Panc1 (cell line): ENCODE results near the gene FUS. TPM values are rescaled to one million over a fixed set of nuclear protein-coding genes. Genes with fewer than 3 reads are reported as not detected.
"Not testable (repeated sequence)": the region's sequence is repeated elsewhere in the genome, so short reads cannot be mapped to it uniquely, and the experiment has no call there.

ENCODE experiments used
- ATAC-seq: fragments of 200-7000 bp; cut with Tn5 transposase; 2 replicates; pipeline ENCODE4 v1.9.1; 2020; ENCODE audit warnings: mild to moderate bottlenecking, moderate library complexity
- BruUV-seq: library from RNA; stranded (reverse); fragments of 400-500 nt; replicated peaks from 2 replicates; lab custom pipeline; 2021; lab: Mats Ljungman, UMichigan
- CTCF ChIA-PET: fragments of 300-600 bp; sonication (Branson Sonifier 250); formaldehyde crosslinking; loops from one replicate; lab custom pipeline; 2022; ENCODE audit warnings: antibody characterized with exemption; lab: Charles Lee
- POLR2A ChIA-PET: fragments of 300-600 bp; sonication (Branson Sonifier 250); formaldehyde crosslinking; loops from one replicate; lab custom pipeline; 2022; ENCODE audit warnings: antibody characterized with exemption; lab: Charles Lee
- DNase-seq: peaks from one replicate; pipeline ENCODE4 v3.0.0-alpha.2; 2010; ENCODE audit warnings: low read depth, low spot score
- H3K27ac ChIP-seq: 2 replicates; pipeline ENCODE4 v1.5.1; 2011; ENCODE audit warnings: mild to moderate bottlenecking, low read length, inconsistent platforms
- H3K27me3 ChIP-seq: fragments of 200-500 bp; sonication (Bioruptor generic); 2 replicates; pipeline ENCODE4 v1.6.0; 2014; ENCODE audit warnings: low read length, inconsistent platforms; ENCODE audit not compliant: control insufficient read depth, insufficient read depth
- H3K36me3 ChIP-seq: fragments of 200-500 bp; sonication (Bioruptor generic); 2 replicates; pipeline ENCODE4 v1.5.1; 2014; ENCODE audit warnings: inconsistent platforms, mild to moderate bottlenecking, low read length, moderate library complexity; ENCODE audit not compliant: control insufficient read depth, insufficient read depth
- H3K4me1 ChIP-seq: 2 replicates; pipeline ENCODE4 v1.5.1; 2011; ENCODE audit warnings: inconsistent platforms, mild to moderate bottlenecking, low read length, moderate library complexity; ENCODE audit not compliant: control insufficient read depth, insufficient read depth
- H3K4me3 ChIP-seq, 2 experiments: 2 replicates each; pipeline ENCODE4 v1.5.1; 2011 to 2012; ENCODE audit warnings: low read depth in 2 of 2, low read length in 2 of 2, mild to moderate bottlenecking in 2 of 2, inconsistent platforms in 1 of 2, moderate library complexity in 1 of 2
- H3K9me3 ChIP-seq: fragments of 200-500 bp; sonication (Bioruptor generic); 2 replicates; pipeline ENCODE4 v1.5.1; 2014; ENCODE audit warnings: low read depth, mild to moderate bottlenecking, inconsistent platforms, low read length, moderate library complexity; ENCODE audit not compliant: control insufficient read depth, insufficient read depth
- POLR2AphosphoS5 ChIP-seq: IDR thresholded peaks from 2 replicates; pipeline ENCODE4 v1.6.1; 2012; ENCODE audit warnings: mild to moderate bottlenecking, low read depth, low read length, moderate library complexity
- SIN3A ChIP-seq: IDR thresholded peaks from 2 replicates; pipeline ENCODE4 v1.6.1; 2012; ENCODE audit warnings: low read depth, mild to moderate bottlenecking, low read length, moderate library complexity, borderline replicate concordance; ENCODE audit not compliant: insufficient read depth
- TCF7L2 ChIP-seq: IDR thresholded peaks from 2 replicates; pipeline ENCODE4 v1.6.1; 2011; ENCODE audit warnings: mild to moderate bottlenecking, low read depth, low read length, inconsistent platforms
- in situ Hi-C: cut with HindIII; loops from 2 replicates; pipeline ENCODE4 v1.10.0; 2016; ENCODE audit warnings: low sequenced_read_pairs, low pct_unique_long_range_greater_than_20kb
- intact Hi-C: fragments of 100-400 bp; cut with micrococcal nuclease; formaldehyde crosslinking; loops from one replicate; pipeline ENCODE4 v1.10.0; 2022; ENCODE audit not compliant: unreplicated experiment
- total RNA-seq: library from RNA; stranded (reverse); gene quantifications from one replicate; pipeline ENCODE4 v1.2.1, GENCODE V29; 2021; ENCODE audit not compliant: unreplicated experiment
- TF ChIP-seq, protein P1 (sequence below): fragments of 450-650 bp; IDR thresholded peaks from 2 replicates; pipeline ENCODE4 v1.5.1; 2017; ENCODE audit warnings: mild to moderate bottlenecking
- TF ChIP-seq, protein P2 (sequence below), 2 experiments: IDR thresholded peaks; 2 replicates each; pipeline ENCODE4 v1.6.1; 2011 to 2012; ENCODE audit warnings: low read depth in 2 of 2, control low read depth in 1 of 2, low read length in 1 of 2, mild to moderate bottlenecking in 1 of 2, moderate library complexity in 1 of 2; ENCODE audit not compliant: insufficient read depth in 1 of 2

FUS gene
- total RNA-seq, 1 experiment from 2014 or later, result 441 TPM

DNA sequence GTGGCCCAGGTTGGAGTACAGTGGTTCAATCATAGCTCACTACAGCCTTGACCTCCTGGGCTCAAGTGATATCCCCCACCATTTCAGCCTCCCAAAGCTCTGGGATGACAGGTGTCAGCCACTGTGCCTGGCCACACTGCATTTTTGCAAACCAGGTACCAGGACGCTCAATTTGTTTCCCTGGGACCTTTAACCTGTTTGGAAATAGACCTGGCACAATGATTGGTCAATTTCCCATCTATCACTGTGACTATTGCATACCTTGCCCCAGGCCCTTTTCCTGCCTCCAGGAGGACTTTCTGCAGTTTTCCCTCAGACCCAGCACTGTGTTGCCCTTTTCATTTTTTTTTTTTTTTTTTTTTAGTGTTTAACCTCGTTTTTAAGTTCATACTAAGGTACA lies 11.1 kb upstream of the FUS start:
- no peak for DNase-seq
- BruUV-seq, result no TSS peak

DNA sequence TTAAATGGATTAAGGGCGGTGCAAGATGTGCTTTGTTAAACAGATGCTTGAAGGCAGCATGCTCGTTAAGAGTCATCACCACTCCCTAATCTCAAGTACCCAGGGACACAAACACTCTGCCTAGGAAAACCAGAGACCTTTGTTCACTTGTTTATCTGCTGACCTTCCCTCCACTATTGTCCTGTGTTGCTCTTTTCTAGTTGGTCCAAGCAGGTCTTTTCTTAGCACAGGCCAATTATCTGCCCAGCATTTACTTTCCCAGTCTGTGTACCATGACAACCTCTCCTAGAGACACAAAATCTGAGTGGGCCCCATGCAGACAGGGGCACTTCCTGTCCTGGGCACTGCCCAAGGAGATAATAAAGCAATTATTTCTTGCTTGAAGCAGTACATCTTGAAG lies 9.9 kb upstream of the FUS start:
- CTCF ChIA-PET, H3K4me3 ChIP-seq, H3K36me3 ChIP-seq, in situ Hi-C loops, H3K27me3 ChIP-seq, H3K9me3 ChIP-seq, H3K27ac ChIP-seq, intact Hi-C loops, BruUV-seq, H3K4me1 ChIP-seq, POLR2A ChIA-PET, DNase-seq: not testable (repeated sequence)
- ATAC-seq, result 0 out of 2 replicates have a peak, but pooled peaks have one; percentile 42

More for the DNA sequence above, 11.1 kb upstream of the FUS start:
- no peaks in the 10 kb centered on the region for H3K4me1 ChIP-seq
- intact Hi-C loops (no loop called here), in situ Hi-C loops (no loop called here)
- no peak for ATAC-seq
- POLR2A ChIA-PET, result interaction anchor here (0.6 kb wide), 1 partner anchor 12 kb away, joined by 5 read pairs; no protein-coding TSS in a partner anchor
- no peak overlapping the region for H3K27ac ChIP-seq
- H3K9me3 ChIP-seq, result no peaks in the 10 kb centered on the region
- TF ChIP-seq, protein P1, sequence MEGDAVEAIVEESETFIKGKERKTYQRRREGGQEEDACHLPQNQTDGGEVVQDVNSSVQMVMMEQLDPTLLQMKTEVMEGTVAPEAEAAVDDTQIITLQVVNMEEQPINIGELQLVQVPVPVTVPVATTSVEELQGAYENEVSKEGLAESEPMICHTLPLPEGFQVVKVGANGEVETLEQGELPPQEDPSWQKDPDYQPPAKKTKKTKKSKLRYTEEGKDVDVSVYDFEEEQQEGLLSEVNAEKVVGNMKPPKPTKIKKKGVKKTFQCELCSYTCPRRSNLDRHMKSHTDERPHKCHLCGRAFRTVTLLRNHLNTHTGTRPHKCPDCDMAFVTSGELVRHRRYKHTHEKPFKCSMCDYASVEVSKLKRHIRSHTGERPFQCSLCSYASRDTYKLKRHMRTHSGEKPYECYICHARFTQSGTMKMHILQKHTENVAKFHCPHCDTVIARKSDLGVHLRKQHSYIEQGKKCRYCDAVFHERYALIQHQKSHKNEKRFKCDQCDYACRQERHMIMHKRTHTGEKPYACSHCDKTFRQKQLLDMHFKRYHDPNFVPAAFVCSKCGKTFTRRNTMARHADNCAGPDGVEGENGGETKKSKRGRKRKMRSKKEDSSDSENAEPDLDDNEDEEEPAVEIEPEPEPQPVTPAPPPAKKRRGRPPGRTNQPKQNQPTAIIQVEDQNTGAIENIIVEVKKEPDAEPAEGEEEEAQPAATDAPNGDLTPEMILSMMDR, result no peak
- TF ChIP-seq, protein P2, sequence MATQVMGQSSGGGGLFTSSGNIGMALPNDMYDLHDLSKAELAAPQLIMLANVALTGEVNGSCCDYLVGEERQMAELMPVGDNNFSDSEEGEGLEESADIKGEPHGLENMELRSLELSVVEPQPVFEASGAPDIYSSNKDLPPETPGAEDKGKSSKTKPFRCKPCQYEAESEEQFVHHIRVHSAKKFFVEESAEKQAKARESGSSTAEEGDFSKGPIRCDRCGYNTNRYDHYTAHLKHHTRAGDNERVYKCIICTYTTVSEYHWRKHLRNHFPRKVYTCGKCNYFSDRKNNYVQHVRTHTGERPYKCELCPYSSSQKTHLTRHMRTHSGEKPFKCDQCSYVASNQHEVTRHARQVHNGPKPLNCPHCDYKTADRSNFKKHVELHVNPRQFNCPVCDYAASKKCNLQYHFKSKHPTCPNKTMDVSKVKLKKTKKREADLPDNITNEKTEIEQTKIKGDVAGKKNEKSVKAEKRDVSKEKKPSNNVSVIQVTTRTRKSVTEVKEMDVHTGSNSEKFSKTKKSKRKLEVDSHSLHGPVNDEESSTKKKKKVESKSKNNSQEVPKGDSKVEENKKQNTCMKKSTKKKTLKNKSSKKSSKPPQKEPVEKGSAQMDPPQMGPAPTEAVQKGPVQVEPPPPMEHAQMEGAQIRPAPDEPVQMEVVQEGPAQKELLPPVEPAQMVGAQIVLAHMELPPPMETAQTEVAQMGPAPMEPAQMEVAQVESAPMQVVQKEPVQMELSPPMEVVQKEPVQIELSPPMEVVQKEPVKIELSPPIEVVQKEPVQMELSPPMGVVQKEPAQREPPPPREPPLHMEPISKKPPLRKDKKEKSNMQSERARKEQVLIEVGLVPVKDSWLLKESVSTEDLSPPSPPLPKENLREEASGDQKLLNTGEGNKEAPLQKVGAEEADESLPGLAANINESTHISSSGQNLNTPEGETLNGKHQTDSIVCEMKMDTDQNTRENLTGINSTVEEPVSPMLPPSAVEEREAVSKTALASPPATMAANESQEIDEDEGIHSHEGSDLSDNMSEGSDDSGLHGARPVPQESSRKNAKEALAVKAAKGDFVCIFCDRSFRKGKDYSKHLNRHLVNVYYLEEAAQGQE (IDR thresholded peaks at IDR 0.05; ENCODE audit: insufficient read depth in 1 of 2, low read depth in 2 of 2, low read length in 1 of 2), result no peak
- TF ChIP-seq SIN3A (no peak), POLR2AphosphoS5 (no peak), TCF7L2 (no peak)
- H3K36me3 ChIP-seq, result no peaks in the 10 kb centered on the region
- H3K4me3 ChIP-seq, result no peak overlapping the region
- H3K27me3 ChIP-seq, result no peaks in the 10 kb centered on the region
- CTCF ChIA-PET, result no interaction called here

DNA sequence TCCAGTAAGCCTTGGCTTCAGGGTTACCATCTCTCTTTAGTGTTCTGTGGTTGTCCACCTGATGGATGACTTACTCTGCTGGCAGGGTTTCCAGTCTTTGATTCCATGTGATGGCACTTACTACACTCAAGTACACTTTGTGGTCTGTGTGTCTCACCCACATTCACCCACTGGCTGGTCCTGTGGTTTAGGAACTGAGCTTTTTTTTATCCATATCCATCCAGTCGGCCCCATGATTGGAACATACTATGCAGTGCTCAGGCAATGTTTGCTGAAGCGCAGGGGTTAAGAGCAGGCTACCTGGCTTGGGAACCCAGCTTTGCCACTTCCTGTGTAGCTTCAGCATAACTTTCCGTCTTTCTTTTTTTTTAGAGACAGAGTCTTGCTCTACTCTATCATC lies 2.8 kb upstream of the FUS start:
- ChIA-PET POLR2A (no interaction called here), CTCF (no interaction called here)
- Histone ChIP-seq H3K27ac (no peak overlapping the region), H3K4me1 (0 out of 2 replicates have a peak, but pooled peaks cover 3% of the 10 kb centered on the region), H3K4me3 (no peak overlapping the region), H3K27me3 (no peaks in the 10 kb centered on the region), H3K36me3 (peaks cover 7% of the 10 kb centered on the region; the same call in 1 of the 2 replicates), H3K9me3 (no peaks in the 10 kb centered on the region)
- ATAC-seq (no peak), DNase-seq (no peak)
- in situ Hi-C loops, result no loop called here
- intact Hi-C loops, result no loop called here
- BruUV-seq, result no TSS peak
- TF ChIP-seq TCF7L2 (no peak), SIN3A (no peak), POLR2AphosphoS5 (no peak)
- TF ChIP-seq, protein P1, result no peak
- TF ChIP-seq, protein P2 (IDR thresholded peaks at IDR 0.05; ENCODE audit: insufficient read depth in 1 of 2, low read depth in 2 of 2, low read length in 1 of 2), result no peak
